AG04449 (cell line): ENCODE data around the gene PIAS1.

Experiments
- CTCF ChIA-PET: fragments of 350-600 bp; formaldehyde crosslinking; extraction: SDS; loops from one replicate; lab custom pipeline; 2021; ENCODE audit warnings: antibody characterized with exemption; lab: Yijun Ruan, JAX
- POLR2A ChIA-PET: fragments of 400-600, 350-600 bp; formaldehyde crosslinking; extraction: SDS; loops from one replicate; lab custom pipeline; 2020; ENCODE audit warnings: antibody characterized with exemption, inconsistent platforms; lab: Yijun Ruan, JAX
- DNase-seq: peaks from one replicate; pipeline ENCODE4 v3.0.0-alpha.2; 2010; ENCODE audit warnings: low read depth, low spot score
- H3K4me3 ChIP-seq: 2 replicates; pipeline ENCODE4 v1.5.1; 2011; ENCODE audit warnings: low read depth, mild to moderate bottlenecking, control low read depth, low read length
- TF ChIP-seq, protein P1 (sequence below): IDR thresholded peaks from one replicate; pipeline ENCODE4 v1.5.1; 2011; ENCODE audit warnings: mild to moderate bottlenecking, moderate library complexity, low read length, control low read depth, inconsistent platforms; ENCODE audit not compliant: insufficient read depth; ENCODE audit errors: missing control alignments

Gene PIAS1

DNA sequence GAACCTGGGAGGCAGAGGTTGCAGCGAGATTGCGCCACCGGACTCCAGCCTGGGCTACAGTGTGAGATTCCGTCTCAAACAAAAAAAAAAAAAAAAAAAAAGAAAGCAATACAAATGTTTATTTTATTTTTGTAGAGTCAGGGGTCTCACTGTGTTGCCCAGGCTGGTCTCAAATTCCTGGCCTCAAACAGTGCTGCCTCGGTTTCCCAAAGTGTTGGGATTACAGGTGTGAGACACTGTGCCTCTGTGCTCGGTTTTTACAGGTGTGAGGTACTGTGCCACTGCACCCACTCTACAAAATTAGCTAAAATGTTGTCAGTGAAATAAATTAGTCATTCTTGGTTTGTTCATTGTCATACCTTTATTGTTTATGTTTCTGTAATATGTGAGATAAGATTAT, 5.5 kb downstream of the PIAS1 start:
- TF ChIP-seq, protein P1, sequence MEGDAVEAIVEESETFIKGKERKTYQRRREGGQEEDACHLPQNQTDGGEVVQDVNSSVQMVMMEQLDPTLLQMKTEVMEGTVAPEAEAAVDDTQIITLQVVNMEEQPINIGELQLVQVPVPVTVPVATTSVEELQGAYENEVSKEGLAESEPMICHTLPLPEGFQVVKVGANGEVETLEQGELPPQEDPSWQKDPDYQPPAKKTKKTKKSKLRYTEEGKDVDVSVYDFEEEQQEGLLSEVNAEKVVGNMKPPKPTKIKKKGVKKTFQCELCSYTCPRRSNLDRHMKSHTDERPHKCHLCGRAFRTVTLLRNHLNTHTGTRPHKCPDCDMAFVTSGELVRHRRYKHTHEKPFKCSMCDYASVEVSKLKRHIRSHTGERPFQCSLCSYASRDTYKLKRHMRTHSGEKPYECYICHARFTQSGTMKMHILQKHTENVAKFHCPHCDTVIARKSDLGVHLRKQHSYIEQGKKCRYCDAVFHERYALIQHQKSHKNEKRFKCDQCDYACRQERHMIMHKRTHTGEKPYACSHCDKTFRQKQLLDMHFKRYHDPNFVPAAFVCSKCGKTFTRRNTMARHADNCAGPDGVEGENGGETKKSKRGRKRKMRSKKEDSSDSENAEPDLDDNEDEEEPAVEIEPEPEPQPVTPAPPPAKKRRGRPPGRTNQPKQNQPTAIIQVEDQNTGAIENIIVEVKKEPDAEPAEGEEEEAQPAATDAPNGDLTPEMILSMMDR: no peak
- no peak for DNase-seq
- POLR2A ChIA-PET: no interaction called here
- CTCF ChIA-PET: no interaction called here
- no peak overlapping the region for H3K4me3 ChIP-seq

DNA sequence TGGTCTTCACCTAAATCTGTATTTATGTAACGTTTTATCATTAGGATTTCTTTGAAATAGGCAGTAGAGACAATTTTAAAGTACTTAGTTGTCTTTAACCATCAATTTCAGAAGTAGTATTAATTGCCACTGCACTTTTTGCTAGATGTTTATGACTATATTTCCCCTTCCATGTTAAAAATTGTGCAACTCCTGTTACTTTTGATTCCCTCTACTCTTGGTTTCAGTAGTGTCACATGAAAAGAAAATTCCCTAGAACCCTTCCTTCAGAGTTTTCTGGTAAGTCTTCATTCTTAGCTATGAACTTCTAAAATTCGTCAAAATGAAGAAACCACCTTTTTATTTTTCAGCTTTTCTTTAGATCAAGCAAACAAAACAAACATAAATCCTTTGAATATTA, 7.1 kb downstream of the PIAS1 start:
- no peak for DNase-seq
- H3K4me3 ChIP-seq: no peak overlapping the region
- TF ChIP-seq, protein P1: no peak
- POLR2A ChIA-PET: no interaction called here
- CTCF ChIA-PET: no interaction called here

DNA sequence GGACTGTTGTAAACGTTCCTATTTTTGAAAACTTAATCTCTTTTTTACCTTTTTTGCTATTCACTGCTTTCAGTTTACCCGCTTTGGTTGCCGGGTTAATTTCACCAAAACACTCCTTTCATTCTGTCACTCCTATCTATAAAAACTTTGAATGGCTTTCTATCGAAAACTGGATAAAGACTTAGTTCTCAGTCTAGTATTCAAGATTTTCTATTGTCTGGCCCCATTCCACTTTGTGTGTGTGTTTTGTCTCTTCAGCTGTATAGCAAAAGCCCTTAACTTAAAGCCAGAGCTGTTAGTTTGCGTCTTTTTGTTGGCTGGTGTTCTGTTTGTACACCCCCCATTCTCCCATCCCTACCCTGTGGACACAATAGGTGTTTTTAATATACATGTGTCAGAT, 7.5 kb downstream of the PIAS1 start:
- POLR2A ChIA-PET: no interaction called here
- CTCF ChIA-PET: no interaction called here
- TF ChIP-seq, protein P1: no peak
- DNase-seq: no peak
- H3K4me3 ChIP-seq: no peak overlapping the region

DNA sequence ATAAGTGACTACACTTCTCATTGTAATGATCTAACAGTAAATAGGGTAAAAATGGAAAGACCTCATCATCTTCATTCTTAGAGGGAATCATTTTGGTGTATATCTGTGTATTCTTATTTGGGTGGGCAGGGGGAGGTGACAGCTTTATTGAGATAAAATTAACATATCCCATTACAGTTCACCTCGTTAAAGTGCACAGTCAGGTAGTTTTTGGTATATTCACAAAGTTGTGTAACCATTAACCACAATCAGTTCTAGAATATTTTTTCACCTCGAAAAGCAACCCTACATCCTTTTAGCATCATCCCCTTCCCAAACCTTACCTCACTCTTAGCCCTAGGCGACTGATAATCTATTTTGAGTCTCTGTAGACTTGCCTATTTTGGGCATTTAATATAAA, 8.1 kb downstream of the PIAS1 start:
- no peak for DNase-seq
- H3K4me3 ChIP-seq: no peak overlapping the region
- POLR2A ChIA-PET: no interaction called here
- CTCF ChIA-PET: no interaction called here
- TF ChIP-seq, protein P1: no peak

DNA sequence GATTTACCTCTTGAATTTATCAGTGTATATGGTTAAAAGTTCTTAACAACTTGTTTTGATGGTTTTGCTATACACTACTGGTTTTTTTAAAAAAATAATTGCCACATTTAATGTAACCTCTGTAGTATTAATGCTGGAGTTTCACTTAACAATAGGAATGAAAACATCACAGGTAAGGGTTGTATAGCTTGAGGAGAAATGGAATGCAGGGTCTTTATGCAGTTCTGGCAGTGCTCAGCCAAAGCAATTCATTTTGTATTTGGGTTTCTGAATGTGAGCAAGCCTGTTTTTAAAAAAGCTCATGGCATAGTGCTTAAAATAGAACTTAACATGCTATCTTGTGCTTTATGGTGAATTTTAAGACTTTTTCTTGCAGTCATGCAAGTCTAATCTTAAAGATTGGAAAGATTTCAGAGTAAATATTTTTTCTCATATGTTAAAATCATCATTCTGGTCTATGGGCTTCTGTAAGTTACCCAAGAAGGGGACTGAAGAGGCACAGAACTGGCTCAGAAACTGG, 8.9 kb downstream of the PIAS1 start:
- POLR2A ChIA-PET: no interaction called here

DNA sequence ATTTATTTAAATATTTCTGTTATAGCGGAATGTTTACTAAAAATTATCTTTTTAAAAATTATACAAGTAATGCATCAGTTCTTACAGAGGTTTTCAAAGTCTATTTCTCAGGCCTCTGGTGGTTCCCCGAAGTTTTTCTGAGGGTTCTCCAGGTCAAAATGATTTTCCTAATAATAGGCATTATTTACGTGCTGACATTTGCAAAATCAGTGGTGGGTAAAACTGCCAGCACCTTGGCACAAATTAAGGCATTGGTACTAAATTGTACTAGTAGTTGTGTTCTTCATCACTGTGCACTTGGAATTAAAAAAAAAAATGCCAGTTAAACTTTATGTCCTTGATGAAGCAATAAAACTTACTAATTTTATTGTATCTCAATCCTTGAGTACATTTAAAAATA, 9.5 kb downstream of the PIAS1 start:
- no peak for DNase-seq
- CTCF ChIA-PET: no interaction called here
- no peak overlapping the region for H3K4me3 ChIP-seq
- TF ChIP-seq, protein P1: no peak
- POLR2A ChIA-PET: no interaction called here

More for the DNA sequence above, 8.9 kb downstream of the PIAS1 start:
- DNase-seq: no peak
- no peak overlapping the region for H3K4me3 ChIP-seq
- TF ChIP-seq, protein P1: no peak
- CTCF ChIA-PET: no interaction called here
